ENCODE measurements around the gene CEP68. TPM values are rescaled to one million over a fixed set of nuclear protein-coding genes. Genes with fewer than 3 reads are reported as not detected.
"Not testable (repeated sequence)": the region's sequence is repeated elsewhere in the genome, so short reads cannot be mapped to it uniquely, and the experiment has no call there.

Gene CEP68
- polyA plus RNA-seq, 1 donor from 2014 or later, result 12.1 TPM

DNA sequence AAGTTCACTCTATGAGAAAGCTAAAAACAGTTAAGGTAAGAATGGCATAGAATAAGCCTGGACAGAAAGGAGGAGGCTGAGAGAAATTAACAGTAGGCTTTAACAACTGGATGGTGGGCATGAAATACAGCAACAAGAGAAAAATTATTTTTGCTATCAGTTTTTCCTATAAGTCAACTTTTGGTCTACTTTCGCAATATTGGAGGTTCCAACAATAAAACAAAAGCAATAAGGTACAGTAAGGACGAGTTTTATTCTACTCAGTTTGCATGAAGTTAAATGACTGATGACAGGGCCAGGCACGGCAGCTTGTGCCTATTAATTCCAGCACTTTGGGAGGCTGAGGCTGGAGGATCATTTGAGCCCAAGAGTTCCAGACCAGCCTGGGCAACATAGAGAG, 56.4 kb downstream of the CEP68 start:
- no peaks in the 10 kb centered on the region for H3K9me3 Mint-ChIP-seq
- no peak overlapping the region for H3K4me3 Mint-ChIP-seq
- H3K27me3 Mint-ChIP-seq, result no peaks in the 10 kb centered on the region
- H3K4me1 Mint-ChIP-seq, result peaks cover 22 to 42% (median 40%) of the 10 kb centered on the region in 3 donors
- H3K27ac Mint-ChIP-seq, result peak overlapping the region in 1 of 3 donors; percentile 87
- H3K36me3 Mint-ChIP-seq, result peaks cover 8% of the 10 kb centered on the region

DNA sequence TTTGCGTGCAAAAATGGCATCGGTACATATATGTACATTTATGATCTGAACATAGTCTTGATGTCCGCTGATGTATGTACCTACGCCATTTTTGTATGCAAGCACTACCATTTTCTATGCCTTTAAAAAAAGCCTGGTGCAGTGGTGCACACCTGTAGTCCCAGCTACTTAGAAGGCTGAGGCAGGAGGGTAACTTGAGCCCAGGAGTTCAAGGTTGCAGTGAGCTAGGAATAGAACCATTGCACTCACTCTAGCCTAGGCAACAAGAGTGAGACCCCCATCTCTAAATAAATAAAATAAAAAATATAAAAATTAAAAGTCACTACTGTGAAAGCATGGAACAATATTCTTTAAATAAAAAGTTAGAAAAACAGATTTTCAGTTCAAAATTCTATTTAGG, 57.0 kb downstream of the CEP68 start:
- Mint-ChIP-seq H3K27me3 (no peaks in the 10 kb centered on the region), H3K4me3 (no peak overlapping the region), H3K36me3 (peaks cover 8% of the 10 kb centered on the region), H3K4me1 (peaks cover 26 to 46% (median 44%) of the 10 kb centered on the region in 3 donors), H3K9me3 (no peaks in the 10 kb centered on the region), H3K27ac (no peak overlapping the region)

DNA sequence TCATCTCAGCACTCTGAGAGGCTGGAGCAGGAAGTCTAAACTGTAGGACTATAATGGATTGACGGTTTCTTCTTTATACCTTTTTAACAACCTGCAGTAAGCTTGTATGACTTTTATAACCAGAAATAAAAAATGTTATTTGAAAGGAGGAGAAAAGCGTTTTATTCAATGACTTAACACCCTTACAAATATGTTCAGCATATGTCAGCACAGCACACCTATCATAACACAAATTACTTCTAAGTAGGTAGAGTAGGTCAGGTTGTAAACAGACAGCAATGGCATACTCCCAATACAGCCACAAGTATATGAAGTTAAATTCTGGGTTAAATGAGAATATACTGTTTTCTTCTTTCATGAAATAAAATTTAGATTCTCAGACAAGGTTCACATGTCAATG, 57.6 kb downstream of the CEP68 start:
- H3K4me3 Mint-ChIP-seq, result no peak overlapping the region
- no peak overlapping the region for H3K27ac Mint-ChIP-seq
- peaks cover 8% of the 10 kb centered on the region for H3K36me3 Mint-ChIP-seq
- H3K4me1 Mint-ChIP-seq, result peaks cover 26 to 44% (median 43%) of the 10 kb centered on the region in 3 donors
- H3K27me3 Mint-ChIP-seq, result no peaks in the 10 kb centered on the region
- no peaks in the 10 kb centered on the region for H3K9me3 Mint-ChIP-seq

DNA sequence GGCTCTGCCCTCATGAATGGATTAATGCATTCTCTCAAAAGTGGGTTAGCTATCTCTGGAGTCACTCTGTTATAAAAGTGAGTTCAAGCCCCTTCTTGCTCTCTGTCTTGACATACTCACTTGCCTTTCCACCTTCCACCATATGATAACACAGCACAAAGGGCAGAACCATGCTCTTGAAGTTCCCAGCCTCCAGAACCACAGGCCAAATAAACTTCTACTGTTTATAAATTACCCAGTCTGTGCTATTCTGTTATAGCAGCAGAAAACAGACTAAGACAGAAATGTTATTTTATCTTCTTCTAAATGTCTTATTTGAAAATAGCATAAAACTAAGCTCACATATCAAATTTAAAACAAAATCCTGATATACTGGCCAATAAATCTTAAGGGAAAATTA, 58.7 kb downstream of the CEP68 start:
- H3K27ac Mint-ChIP-seq, result no peak overlapping the region
- H3K4me3 Mint-ChIP-seq, result no peak overlapping the region
- no peaks in the 10 kb centered on the region for H3K27me3 Mint-ChIP-seq
- no peaks in the 10 kb centered on the region for H3K9me3 Mint-ChIP-seq
- peaks cover 8% of the 10 kb centered on the region for H3K36me3 Mint-ChIP-seq
- peaks cover 26 to 37% (median 37%) of the 10 kb centered on the region in 3 donors for H3K4me1 Mint-ChIP-seq

DNA sequence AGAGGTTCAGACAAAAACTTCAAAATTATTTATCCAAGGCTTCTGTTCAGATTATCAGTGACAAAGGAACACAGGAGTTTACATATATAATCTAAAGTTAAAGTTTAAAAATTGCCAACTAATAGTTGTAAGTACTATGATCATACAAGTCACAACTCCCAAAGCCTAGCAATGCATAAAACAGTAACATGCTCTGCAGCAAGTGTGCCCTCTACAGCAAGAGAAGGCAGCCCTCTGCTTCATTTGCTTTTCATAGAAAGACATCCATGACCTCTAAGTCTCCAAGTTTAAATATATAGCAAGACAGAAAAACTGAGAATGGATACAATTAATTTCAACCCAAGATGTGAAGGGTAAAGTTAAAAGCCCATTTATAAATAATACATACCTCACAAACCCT, 60.4 kb downstream of the CEP68 start:
- no peak overlapping the region for H3K27ac Mint-ChIP-seq
- peaks cover 9% of the 10 kb centered on the region for H3K36me3 Mint-ChIP-seq
- H3K4me1 Mint-ChIP-seq, result peaks cover 32 to 44% (median 39%) of the 10 kb centered on the region in 3 donors
- H3K27me3 Mint-ChIP-seq, result no peaks in the 10 kb centered on the region
- no peaks in the 10 kb centered on the region for H3K9me3 Mint-ChIP-seq
- H3K4me3 Mint-ChIP-seq, result peak overlapping the region in 1 of 4 donors; percentile 75

DNA sequence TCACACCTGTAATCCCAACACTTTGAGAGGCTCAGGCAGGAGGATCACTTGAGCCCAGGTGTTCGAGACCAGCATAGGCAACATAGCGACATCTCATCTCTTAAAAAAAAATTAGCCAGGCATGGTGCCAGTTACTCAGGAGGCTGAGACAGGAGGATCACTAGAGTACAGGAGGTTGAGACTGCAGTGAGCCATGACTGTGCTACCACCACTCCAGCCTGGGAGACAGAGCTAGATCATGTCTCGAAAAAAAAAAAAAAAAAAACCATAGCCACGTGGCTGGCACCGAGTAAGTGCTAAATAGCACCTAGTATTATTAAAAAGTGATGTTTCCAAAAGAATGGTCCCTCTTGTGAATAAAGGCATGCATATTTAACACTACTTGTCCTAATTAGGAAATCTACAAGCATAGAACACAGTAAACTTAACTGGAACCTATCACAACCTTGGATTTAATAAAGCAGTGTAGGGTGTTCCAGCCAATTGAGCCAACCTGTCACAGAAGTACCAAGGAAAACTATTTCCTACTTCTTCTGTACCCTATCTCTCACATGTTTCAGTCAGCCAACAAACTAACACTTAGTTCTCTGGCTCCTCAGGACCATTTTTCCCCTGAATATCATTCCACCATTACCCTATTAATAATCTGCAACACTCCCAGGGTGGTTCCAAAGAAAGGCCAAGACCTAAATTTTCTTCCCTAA, 64.9 kb downstream of the CEP68 start:
- peaks cover 36 to 38% (median 36%) of the 10 kb centered on the region in 3 donors for H3K4me1 Mint-ChIP-seq
- no peaks in the 10 kb centered on the region for H3K27me3 Mint-ChIP-seq
- peak overlapping the region in 2 of 3 donors; percentile 10 to 26 for H3K27ac Mint-ChIP-seq
- peaks cover 6% of the 10 kb centered on the region for H3K36me3 Mint-ChIP-seq
- peak overlapping the region in 1 of 4 donors; percentile 70 for H3K4me3 Mint-ChIP-seq
- no peaks in the 10 kb centered on the region for H3K9me3 Mint-ChIP-seq

DNA sequence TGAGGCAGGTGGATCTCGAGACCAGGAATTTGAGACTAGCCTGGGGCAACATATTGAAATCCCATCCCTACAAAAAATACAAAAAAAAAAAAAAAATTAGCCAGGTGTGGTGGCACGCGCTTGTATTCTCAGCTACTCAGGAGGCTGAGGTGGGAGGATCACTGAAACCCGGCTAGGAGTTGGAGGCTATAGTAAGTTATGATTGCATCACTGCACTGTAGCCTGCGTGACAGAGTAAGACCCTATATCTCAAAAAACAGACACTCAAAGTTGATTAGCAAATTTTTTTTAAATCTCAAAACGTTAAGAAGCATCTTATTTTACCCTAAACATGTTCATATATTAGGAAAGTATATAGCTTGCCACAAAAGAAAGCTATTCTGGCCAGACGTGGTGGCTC, 66.1 kb downstream of the CEP68 start:
- H3K27me3 Mint-ChIP-seq, result no peaks in the 10 kb centered on the region
- peaks cover 4% of the 10 kb centered on the region for H3K36me3 Mint-ChIP-seq
- H3K4me1 Mint-ChIP-seq, result peaks cover 36 to 42% (median 38%) of the 10 kb centered on the region in 3 donors
- peak overlapping the region in 2 of 4 donors; percentile 23 to 45 for H3K4me3 Mint-ChIP-seq
- H3K9me3 Mint-ChIP-seq, result no peaks in the 10 kb centered on the region
- H3K27ac Mint-ChIP-seq, result peak overlapping the region in 2 of 3 donors; percentile 10 to 12

DNA sequence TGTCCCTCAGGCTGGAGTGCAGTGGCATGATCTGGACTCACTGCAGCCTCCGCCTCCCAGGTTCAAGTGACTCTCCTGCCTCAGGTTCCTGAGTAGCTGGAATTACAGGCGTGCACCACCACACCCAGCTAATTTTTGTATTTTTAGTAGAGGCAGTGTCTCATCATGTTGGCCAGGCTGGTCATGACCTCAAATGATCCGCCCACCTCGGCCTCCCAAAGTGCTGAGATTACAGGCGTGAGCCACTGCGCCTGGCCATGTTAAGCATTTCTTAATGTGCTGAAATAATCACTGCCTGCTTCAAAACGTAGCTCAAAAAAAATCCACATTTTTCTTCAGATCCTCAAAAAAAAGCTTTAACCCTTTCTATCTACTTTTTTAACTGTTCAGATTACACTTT, 69.2 kb downstream of the CEP68 start:
- not testable (repeated sequence) for H3K27ac Mint-ChIP-seq, H3K4me3 Mint-ChIP-seq, H3K36me3 Mint-ChIP-seq, H3K27me3 Mint-ChIP-seq, H3K9me3 Mint-ChIP-seq
- peaks cover 44 to 52% (median 48%) of the 10 kb centered on the region in 3 donors for H3K4me1 Mint-ChIP-seq

DNA sequence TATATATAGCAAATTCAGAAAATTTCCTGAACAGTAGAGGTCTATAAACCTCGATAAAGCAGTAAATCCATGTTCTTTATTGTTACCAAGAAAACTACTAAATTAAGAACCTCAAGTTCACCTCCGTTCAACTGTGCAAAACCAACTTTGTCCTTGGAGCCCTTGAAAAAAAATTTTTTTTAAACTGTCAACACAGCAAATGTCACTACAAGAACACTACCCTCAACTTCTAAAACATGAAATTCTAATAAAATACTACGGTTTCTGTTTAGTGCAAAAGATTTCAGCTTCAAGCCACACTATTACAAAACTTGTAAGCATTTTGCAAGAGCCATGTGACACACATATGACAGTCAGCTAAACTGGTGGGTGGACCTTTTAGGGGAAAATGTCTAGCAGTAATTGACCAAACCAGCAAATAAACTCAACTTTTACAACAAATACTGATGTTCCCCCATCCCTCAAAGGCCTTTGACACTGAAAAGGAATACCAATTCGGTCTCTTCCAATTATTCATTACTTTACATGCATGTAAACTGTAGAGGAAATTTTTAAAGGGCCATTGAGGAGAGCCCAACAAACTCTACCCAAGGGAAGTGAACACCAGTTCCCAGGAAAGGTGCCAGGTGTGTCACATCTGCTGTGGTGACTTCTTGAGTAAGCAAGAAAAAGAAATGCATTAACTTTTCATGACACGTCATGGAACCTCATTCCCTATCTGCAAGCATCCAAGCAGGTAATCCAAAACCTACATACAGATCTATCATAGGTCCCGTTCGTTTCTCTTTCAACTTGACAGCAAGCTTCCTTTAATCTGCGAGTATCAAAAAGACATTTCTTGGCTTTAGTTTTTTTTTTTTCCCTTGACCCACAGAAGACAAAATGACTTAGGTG, 72.3 kb downstream of the CEP68 start:
- peaks cover 0 to 2% (median 0%) of the 10 kb centered on the region in 3 donors for H3K9me3 Mint-ChIP-seq
- no peaks in the 10 kb centered on the region for H3K27me3 Mint-ChIP-seq
- H3K27ac Mint-ChIP-seq, result peak overlapping the region; percentile 97 to 100 (median 98)
- peak overlapping the region; percentile 97 to 100 (median 100) for H3K4me3 Mint-ChIP-seq
- H3K36me3 Mint-ChIP-seq, result peaks cover 2% of the 10 kb centered on the region
- peaks cover 32 to 42% (median 38%) of the 10 kb centered on the region in 3 donors for H3K4me1 Mint-ChIP-seq

DNA sequence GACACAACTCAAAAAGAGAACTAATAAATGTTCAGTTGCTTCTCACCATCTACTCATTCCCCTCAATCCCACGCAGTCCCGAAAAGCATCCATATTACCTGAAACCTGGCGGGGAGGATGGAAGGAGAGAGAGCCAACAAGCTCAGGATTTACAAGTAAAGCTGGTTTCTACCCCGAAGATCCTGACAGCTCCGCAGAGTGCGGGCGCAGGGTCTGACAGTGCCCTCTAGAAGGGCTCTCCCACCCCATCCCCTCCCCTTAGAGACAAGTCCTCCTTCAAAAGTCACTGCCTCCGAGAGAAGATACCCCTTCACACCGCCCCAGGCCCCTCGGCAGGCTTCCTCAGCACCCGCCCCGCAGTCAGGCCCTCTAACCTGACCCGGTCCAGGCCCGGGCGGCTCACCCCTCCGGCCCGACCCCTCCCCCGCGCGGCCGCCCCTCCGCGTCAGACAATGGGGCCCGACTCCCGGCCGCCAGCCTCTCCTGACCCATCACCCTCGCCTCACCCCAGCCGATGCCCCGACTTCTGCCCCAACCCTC, 73.1 kb downstream of the CEP68 start:
- peaks cover 32 to 41% (median 37%) of the 10 kb centered on the region in 3 donors for H3K4me1 Mint-ChIP-seq
- H3K27ac Mint-ChIP-seq, result peak overlapping the region; percentile 97 to 100 (median 98)
- peak overlapping the region; percentile 97 to 100 (median 100) for H3K4me3 Mint-ChIP-seq
- H3K27me3 Mint-ChIP-seq, result no peaks in the 10 kb centered on the region
- peaks cover 0 to 2% (median 0%) of the 10 kb centered on the region in 3 donors for H3K9me3 Mint-ChIP-seq
- peaks cover 2% of the 10 kb centered on the region for H3K36me3 Mint-ChIP-seq

DNA sequence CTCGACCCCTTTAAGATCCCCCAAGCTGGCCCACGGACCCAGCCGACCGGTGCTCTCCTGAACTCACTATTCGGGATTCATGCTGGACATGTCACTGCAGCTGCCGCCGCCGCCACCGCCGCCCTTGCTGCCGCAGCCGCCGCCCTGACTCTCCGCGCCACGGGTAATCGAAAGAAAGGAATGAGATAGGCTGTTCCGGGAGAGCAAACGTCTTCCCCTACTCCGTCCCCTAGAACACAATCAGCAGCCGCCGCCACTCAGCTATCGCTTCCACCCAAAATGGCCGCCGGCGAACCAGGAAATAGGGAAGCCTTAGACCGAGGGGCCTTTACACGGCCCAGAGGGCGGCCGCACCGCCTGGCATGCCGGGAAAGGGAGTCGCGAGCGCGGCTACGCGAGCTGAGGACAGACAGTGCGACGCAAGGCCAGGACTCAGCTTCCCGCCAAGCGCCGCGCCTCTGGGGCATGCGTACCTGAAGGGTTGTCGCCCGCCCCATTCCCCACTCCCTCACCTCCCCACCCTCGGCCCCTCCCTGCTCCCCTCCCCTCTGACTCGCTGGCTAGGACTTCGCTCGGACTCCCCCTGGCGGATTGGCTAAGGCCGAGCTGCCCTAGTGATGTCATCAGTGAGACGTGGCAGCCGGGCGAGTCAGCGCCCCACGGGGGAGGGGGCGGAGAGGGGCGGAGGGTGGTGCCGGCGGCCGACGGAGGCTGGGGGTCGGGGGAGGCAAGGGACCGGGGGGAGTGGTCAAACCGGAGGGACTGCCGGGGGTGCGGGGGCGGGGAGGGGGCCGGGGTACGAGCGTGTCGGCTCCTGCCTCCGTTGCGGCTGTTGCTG, 73.8 kb downstream of the CEP68 start, which contains the start of gene RAB1A:
RAB1A (minus strand) TSS at position 281 of the 838 bp plus-strand sequence; CDS start at position 90, 191 bp downstream.
- H3K27me3 Mint-ChIP-seq, result no peaks in the 10 kb centered on the region
- peaks cover 2% of the 10 kb centered on the region for H3K36me3 Mint-ChIP-seq
- peaks cover 0 to 2% (median 0%) of the 10 kb centered on the region in 3 donors for H3K9me3 Mint-ChIP-seq
- H3K4me1 Mint-ChIP-seq, result peaks cover 28 to 34% (median 31%) of the 10 kb centered on the region in 3 donors
- H3K4me3 Mint-ChIP-seq, result peak within 1 kb of the TSS; percentile 97 to 100 (median 100)
- peak within 1 kb of the TSS; percentile 97 to 100 (median 98) for H3K27ac Mint-ChIP-seq

DNA sequence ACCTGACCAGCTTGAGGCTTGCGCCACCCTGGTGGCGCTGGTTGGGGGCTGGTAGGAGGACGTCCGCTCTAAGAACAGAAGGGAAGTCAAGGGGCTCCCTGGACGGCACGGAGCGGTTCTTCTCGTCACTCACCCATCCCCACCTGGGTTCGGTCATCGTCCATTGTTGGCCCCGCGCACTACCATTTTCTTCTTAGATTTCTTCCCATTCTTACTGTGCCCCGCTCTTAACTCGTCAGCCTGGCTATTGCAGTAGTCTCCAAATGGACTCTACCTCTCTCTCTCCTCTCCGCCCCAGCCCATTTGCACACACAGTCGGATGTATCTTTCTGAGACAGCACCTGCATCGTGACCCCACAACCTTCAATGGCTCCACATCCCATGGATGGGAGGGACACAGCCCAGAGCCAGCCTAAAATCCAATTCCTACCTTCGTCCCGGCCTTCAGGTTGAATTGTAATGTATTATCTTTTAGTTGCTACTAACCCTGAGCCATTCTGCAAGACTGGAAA, 74.5 kb downstream of the CEP68 start:
- Mint-ChIP-seq H3K27me3 (no peaks in the 10 kb centered on the region), H3K9me3 (peaks cover 0 to 2% (median 0%) of the 10 kb centered on the region in 3 donors)

DNA sequence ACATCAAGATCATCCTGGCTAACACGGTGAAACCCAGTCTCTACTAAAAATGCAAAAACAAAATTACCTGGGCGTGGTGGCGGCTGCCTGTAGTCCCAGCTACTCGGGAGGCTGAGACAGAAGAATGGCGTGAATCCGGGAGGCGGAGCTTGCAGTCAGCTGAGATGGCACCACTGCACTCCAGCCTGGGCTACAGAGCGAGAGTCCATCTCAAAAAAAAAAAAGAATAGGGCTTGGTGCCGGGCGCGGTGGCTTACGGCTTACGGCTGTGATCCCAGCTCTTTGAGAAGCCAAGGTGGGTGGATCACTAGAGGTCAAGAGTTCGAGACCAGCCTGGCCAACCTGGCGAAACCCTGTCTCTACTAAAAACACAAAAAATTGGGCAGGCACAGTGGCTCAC, 76.7 kb downstream of the CEP68 start:
- not testable (repeated sequence) for H3K27me3 Mint-ChIP-seq, H3K36me3 Mint-ChIP-seq, H3K9me3 Mint-ChIP-seq
- peak overlapping the region in 1 of 3 donors; percentile 67 for H3K27ac Mint-ChIP-seq
- peaks cover 18 to 21% (median 20%) of the 10 kb centered on the region in 3 donors for H3K4me1 Mint-ChIP-seq
- H3K4me3 Mint-ChIP-seq, result peak overlapping the region in 1 of 4 donors; percentile 28

More for the DNA sequence above, 74.5 kb downstream of the CEP68 start:
- Mint-ChIP-seq H3K4me1 (peaks cover 27 to 34% (median 31%) of the 10 kb centered on the region in 3 donors), H3K4me3 (peak overlapping the region; percentile 97 to 100 (median 100)), H3K27ac (peak overlapping the region; percentile 21 to 100 (median 90)), H3K36me3 (peaks cover 2% of the 10 kb centered on the region)

DNA sequence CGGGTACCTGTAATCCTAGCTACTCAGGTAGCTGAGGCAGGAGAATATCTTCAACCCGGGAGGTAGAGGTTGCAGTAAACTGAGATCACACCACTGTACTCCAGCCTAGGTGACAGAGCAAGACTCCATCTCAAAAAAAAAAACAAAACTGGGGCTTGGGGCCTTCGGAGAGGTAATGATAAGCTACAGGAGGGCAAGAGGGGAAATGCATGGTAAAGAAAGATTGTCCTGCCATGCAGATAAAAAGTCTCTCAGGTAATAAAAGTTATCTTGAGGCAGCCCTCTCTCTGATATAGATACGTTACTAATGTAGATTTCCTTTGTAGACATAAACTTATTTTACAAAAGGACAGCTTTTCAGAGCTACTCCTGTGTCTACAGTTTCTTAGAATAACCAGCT, 77.4 kb downstream of the CEP68 start:
- Mint-ChIP-seq H3K27me3 (no peaks in the 10 kb centered on the region), H3K27ac (peak overlapping the region in 1 of 3 donors; percentile 21), H3K36me3 (peaks cover 2% of the 10 kb centered on the region), H3K4me1 (peaks cover 11 to 15% (median 14%) of the 10 kb centered on the region in 3 donors), H3K4me3 (peak overlapping the region in 1 of 4 donors; percentile 50), H3K9me3 (peaks cover 0 to 2% (median 0%) of the 10 kb centered on the region in 3 donors)

Data from IgD-negative memory B cell (primary cell).